ENCODE measurements around the gene CIB1. TPM values are rescaled to one million over a fixed set of nuclear protein-coding genes. Genes with fewer than 3 reads are reported as not detected.
"Not testable (repeated sequence)": the region's sequence is repeated elsewhere in the genome, so short reads cannot be mapped to it uniquely, and the experiment has no call there.

CIB1 gene
- 10 to 100 TPM; 44.2 to 58.9 (median 45.9) TPM for total RNA-seq

DNA sequence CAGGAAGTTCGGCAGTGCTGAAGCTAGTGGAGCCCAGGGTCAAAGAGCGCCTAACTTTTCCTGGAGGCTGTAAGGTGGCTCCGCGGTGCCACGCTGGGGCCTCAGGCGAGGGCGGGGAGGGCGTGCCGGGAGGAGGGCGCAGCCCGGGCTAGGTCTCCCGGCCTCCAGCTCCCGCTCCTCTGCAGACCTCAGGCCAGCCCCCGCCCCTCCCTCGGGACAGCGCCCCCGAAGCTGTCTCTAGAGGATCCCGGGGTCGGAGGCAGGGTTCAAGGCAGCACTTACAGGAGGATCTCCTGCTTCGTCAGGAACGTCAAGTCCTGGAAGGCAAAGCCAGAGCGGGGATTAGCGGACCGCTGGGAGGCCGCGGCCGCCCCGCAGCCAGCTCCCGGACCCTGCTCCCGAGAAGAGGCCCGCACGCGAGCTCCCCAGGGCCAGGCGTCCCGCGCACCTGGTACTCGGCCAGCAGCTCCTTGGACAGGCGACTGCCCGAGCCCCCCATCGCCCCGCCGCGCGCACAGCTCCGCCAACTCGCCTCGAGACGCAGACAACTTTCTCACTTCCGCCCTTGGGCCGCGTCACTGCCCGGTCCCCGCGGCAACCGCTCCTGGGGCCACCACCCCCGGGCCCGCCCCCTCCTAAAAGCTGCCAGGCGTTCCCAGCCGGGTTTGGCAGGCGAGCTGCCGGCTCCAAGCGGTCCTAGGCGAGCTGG lies at the start of gene CIB1:
CIB1 (minus strand) TSS at position 555 of the 709 bp plus-strand sequence; CDS start at position 499, 56 bp downstream.
- no peaks in the 10 kb centered on the region for H3K27me3 ChIP-seq
- DNase-seq: peak; percentile 85
- H3K36me3 ChIP-seq: peaks cover 7 to 57% (median 12%) of the 10 kb centered on the region in 3 donors
- peak within 1 kb of the TSS; percentile 90 to 98 (median 96) for H3K27ac ChIP-seq
- H3K4me3 ChIP-seq: peak within 1 kb of the TSS; percentile 48 to 89 (median 82)
- 0 to 4% methylated on average over 1 to 4 of the region's 63 CpGs for WGBS, 2 donors
- TF ChIP-seq, protein P1, sequence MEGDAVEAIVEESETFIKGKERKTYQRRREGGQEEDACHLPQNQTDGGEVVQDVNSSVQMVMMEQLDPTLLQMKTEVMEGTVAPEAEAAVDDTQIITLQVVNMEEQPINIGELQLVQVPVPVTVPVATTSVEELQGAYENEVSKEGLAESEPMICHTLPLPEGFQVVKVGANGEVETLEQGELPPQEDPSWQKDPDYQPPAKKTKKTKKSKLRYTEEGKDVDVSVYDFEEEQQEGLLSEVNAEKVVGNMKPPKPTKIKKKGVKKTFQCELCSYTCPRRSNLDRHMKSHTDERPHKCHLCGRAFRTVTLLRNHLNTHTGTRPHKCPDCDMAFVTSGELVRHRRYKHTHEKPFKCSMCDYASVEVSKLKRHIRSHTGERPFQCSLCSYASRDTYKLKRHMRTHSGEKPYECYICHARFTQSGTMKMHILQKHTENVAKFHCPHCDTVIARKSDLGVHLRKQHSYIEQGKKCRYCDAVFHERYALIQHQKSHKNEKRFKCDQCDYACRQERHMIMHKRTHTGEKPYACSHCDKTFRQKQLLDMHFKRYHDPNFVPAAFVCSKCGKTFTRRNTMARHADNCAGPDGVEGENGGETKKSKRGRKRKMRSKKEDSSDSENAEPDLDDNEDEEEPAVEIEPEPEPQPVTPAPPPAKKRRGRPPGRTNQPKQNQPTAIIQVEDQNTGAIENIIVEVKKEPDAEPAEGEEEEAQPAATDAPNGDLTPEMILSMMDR (IDR thresholded peaks at IDR 0.05): peak in 4 of 6 experiments; percentile 18 to 58 (median 32)
- TF ChIP-seq POLR2A (IDR thresholded peaks at IDR 0.05): peak in 2 of 4 donors; percentile 56 to 82
- H3K4me1 ChIP-seq: peaks cover 26 to 67% (median 48%) of the 10 kb centered on the region in 3 donors
- intact Hi-C loops (cut with DNase I): no loop called here
- no peaks in the 10 kb centered on the region for H3K9me3 ChIP-seq

DNA sequence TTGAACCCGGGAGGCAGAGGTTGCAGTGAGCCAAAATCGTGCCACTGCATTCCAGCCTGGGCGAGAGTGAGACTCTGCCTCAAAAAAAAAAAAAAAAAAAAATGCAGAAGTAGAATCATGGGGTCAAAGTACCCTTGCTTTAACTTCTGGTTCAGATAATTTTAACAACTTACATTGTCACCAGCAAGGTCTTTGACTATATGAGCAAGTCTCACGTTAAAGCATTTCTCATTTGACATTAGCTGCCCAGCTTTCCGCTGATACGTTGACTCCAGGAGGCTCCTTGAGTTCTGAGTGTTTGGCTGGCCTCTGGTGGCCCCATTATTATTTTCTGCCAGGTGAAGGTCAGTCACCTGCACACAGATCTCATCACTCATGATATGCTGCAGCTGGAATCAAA lies 47.9 kb upstream of the CIB1 start:
- H3K27me3 ChIP-seq; H3K4me3 ChIP-seq; H3K4me1 ChIP-seq; intact Hi-C loops (cut with DNase I); H3K9me3 ChIP-seq; DNase-seq; H3K27ac ChIP-seq; H3K36me3 ChIP-seq: not testable (repeated sequence)
- WGBS, 2 donors: 74 to 77% methylated on average over 5 to 6 of the region's 6 CpGs

DNA sequence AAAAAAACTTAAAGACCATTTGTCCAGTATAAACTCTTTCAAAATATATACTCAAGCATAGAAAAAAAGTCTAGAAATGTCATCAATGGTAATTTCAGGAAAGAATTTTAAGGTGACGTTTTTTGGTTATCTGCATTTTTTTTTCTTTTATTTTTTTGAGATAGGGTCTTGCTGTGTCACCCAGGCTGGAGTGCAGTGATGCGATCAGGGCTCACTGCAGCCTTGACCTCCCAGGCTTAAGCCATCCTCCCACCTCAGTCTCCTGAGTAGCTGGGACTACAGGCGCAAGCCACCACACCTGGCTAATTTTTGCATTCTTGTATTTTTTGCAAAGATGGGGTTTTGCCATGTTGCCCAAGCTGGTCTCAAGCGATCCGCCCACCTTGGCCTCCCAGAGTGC lies 47.0 kb upstream of the CIB1 start:
- H3K27ac ChIP-seq; intact Hi-C loops (cut with DNase I); H3K4me3 ChIP-seq; H3K36me3 ChIP-seq; DNase-seq; H3K27me3 ChIP-seq; H3K4me1 ChIP-seq; H3K9me3 ChIP-seq: not testable (repeated sequence)
- WGBS, 2 donors: 85 to 88% methylated on average over 5 of the region's 5 CpGs

DNA sequence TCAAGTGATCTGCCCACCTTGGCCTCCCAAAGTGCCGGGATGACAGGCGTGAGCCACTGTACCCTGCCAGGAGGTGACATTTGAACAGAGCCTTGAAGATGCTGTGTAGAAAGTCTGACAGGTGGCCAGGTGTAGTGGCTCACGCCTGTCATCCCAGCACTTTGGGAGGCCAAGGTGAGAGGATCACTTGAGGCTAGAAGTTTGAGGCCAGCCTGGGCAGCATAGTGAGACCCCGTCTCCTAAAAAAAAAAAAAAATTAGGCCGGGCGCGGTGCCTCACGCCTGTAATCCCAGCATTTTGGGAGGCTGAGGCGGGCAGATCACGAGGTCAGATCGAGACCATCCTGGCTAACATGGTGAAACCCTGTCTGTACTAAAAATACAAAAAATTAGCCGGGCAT lies 44.7 kb upstream of the CIB1 start:
- intact Hi-C loops (cut with DNase I); H3K4me3 ChIP-seq; H3K4me1 ChIP-seq; H3K27ac ChIP-seq; H3K27me3 ChIP-seq; DNase-seq; H3K9me3 ChIP-seq: not testable (repeated sequence)
- 95 to 100% methylated on average over 9 to 10 of the region's 12 CpGs for WGBS, 2 donors
- peaks cover 6 to 28% (median 8%) of the 10 kb centered on the region in 3 donors for H3K36me3 ChIP-seq

DNA sequence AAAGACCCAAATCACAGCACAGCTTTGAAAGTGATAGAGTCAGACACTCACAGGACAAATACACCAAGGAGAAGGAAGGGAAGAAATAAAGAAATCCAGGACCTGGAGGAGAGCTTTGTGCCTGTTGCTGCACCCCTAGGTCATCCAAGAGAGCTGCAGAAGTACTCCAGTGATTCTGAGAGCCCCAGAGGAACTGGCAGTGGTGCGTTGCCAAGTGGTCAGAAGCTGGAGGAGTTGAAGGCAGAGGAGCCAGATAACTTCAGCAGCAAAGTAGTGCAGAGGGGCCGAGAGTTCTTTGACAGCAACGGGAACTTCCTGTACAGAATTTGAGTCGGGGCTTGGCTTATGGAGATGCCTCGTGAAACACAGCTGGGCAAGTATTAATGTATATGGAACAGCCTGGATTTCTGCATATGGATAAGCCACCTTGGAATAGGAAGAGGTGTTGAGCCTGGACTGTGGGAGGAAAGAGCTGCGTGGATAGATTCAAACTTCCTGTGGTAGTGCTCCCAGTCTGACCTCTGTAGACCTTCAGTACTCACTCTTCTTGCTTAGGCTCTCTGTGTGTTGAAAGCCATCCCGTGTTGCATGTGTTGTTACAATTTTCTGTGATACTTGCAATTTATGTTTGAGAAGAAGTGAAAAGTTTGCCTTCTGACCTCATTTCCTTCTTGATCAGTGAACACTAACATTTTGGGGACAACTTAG lies 37.9 kb upstream of the CIB1 start:
- DNase-seq: no peak
- 67 to 68% methylated on average over 6 to 7 of the region's 7 CpGs for WGBS, 2 donors
- TF ChIP-seq POLR2A (IDR thresholded peaks at IDR 0.05): no peak
- TF ChIP-seq, protein P1 (IDR thresholded peaks at IDR 0.05): no peak
- Histone ChIP-seq H3K27ac (no peak overlapping the region), H3K4me3 (no peak overlapping the region), H3K4me1 (peaks cover 7 to 57% (median 34%) of the 10 kb centered on the region in 3 donors), H3K9me3 (no peaks in the 10 kb centered on the region), H3K36me3 (peaks cover 16 to 73% (median 27%) of the 10 kb centered on the region in 3 donors), H3K27me3 (no peaks in the 10 kb centered on the region)
- intact Hi-C loops (cut with DNase I): no loop called here

DNA sequence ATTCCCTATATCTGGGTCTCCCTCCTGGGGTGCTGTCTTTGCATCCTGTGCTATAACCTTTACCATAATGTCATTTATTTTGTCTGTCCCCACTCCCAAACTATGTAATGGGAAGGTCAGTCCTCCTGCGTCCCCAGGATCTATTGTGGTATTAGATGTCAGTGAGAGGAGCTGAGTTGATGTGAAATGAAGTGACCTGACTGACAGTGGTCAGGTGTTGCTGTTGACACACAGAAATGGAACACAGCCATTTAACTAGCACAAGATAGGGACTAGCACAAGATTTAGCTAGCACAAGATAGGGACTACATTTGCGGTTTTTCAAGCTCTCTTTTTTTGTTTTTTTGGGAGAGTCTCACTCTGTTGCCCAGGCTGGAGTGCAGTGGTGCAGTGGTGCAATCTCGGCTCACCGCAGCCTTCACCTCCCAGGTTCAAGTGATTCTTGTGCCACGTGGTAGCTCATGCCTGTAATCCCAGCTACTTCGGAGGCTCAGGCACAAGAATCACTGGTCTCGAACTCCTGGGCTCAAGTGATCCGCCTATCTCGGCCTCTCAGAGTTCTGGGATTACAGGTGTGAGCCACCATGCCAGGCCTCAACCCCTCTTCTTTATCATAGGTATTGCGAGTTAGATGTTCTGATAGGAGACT lies 36.9 kb upstream of the CIB1 start:
- no peaks in the 10 kb centered on the region for H3K9me3 ChIP-seq
- peaks cover 16 to 66% (median 27%) of the 10 kb centered on the region in 3 donors for H3K36me3 ChIP-seq
- WGBS, 2 donors: 93 to 97% methylated on average over 8 to 10 of the region's 10 CpGs
- H3K27ac ChIP-seq: no peak overlapping the region
- intact Hi-C loops (cut with DNase I): no loop called here
- H3K27me3 ChIP-seq: no peaks in the 10 kb centered on the region
- peaks cover 10 to 62% (median 35%) of the 10 kb centered on the region in 3 donors for H3K4me1 ChIP-seq
- DNase-seq: no peak
- TF ChIP-seq POLR2A (IDR thresholded peaks at IDR 0.05): no peak
- TF ChIP-seq, protein P1 (IDR thresholded peaks at IDR 0.05): no peak
- no peak overlapping the region for H3K4me3 ChIP-seq
